Gastroesophageal sphincter (tissue), 3 donors: ENCODE data around the gene SND1.

Experiments
- CTCF ChIP-seq, 4 experiments: fragments of 200-600 bp in 2 of 4; fragments of 450-650 bp in 2 of 4; sonication (generic) in 1 of 4; IDR thresholded peaks; one replicate each; pipeline ENCODE4 v1.5.1; 2017 to 2019; ENCODE audit warnings: antibody characterized with exemption in 4 of 4, mild to moderate bottlenecking in 2 of 4, moderate library complexity in 2 of 4
- EP300 ChIP-seq: sonication (generic); formaldehyde crosslinking; IDR thresholded peaks from one replicate; pipeline ENCODE4 v1.6.1; 2017; ENCODE audit warnings: antibody characterized with exemption, mild to moderate bottlenecking
- POLR2A ChIP-seq, 2 donors: fragments of 450-650 bp; IDR thresholded peaks; one replicate each; pipeline ENCODE4 v1.6.1; 2017; ENCODE audit warnings: antibody characterized with exemption in 2 of 2, mild to moderate bottlenecking in 2 of 2, moderate library complexity in 1 of 2
- POLR2AphosphoS5 ChIP-seq: sonication (generic); formaldehyde crosslinking; IDR thresholded peaks from one replicate; pipeline ENCODE4 v1.6.1; 2017; ENCODE audit warnings: antibody characterized with exemption

DNA sequence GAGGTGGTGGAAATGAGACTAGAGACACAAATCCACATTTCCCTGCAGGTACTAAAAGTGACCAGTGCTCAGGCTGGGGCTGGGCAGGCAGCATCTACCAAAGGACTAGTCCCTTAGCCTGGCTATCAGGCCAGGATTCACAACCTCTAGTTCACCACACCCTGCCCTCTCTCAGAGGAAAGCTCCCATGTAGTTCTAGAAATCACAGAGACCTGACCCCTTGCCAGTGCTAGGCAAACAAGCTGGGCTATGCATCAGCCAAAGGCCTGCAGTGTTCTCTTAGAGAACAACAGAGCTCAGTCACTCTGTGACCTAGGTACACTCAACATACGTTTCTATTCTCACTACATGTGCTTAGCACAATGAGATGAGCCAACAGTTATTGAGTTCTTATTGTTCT lies 405.9 kb downstream of the SND1 start:
- TF ChIP-seq POLR2A (IDR thresholded peaks at IDR 0.05) (no peak), CTCF (IDR thresholded peaks at IDR 0.05) (no peak), POLR2AphosphoS5 (no peak), EP300 (no peak)
